CD4-positive, alpha-beta T cell (primary cell): ENCODE data around the gene FRYL. TPM values are rescaled to one million over a fixed set of nuclear protein-coding genes. Genes with fewer than 3 reads are reported as not detected.
A peak's percentile ranks its signal among the peaks of the same experiment; 100 is the strongest.

Experiments used
- ATAC-seq: fragments of 200-7000 bp; cut with Tn5 transposase; one replicate; pipeline ENCODE4 v1.10.0; 2022; ENCODE audit warnings: mild to moderate bottlenecking; ENCODE audit not compliant: poor library complexity
- CTCF ChIA-PET: fragments of 350-600 bp; sonication (Branson Sonifier 250); formaldehyde crosslinking; loops from one replicate; lab custom pipeline; 2021; ENCODE audit warnings: antibody characterized with exemption, inconsistent platforms; lab: Charles Lee
- POLR2A ChIA-PET: fragments of 350-600 bp; sonication (Branson Sonifier 250); formaldehyde crosslinking; loops from one replicate; lab custom pipeline; 2021; ENCODE audit warnings: antibody characterized with exemption, inconsistent platforms; lab: Charles Lee
- DNase-seq, 14 experiments: peaks; one replicate each; pipeline ENCODE4 v3.0.0-alpha.2; 2013 to 2020; ENCODE audit warnings: mixed read lengths in 2 of 14
- H3K27ac ChIP-seq, 2 donors: one replicate each; pipeline versions ENCODE4 v1.5.1 to v1.7.0; 2013; ENCODE audit warnings: low read length in 2 of 2, low read depth in 1 of 2, mild to moderate bottlenecking in 1 of 2
- H3K27me3 ChIP-seq, 2 experiments: 1 replicate in 1 of 2; 2 replicates in 1 of 2; pipeline versions ENCODE4 v1.6.1 to v1.7.0; 2013; ENCODE audit warnings: low read length in 2 of 2, control low read depth in 1 of 2, mild to moderate bottlenecking in 1 of 2, moderate library complexity in 1 of 2; ENCODE audit not compliant: insufficient read depth in 2 of 2, control insufficient read depth in 1 of 2
- H3K36me3 ChIP-seq: one replicate; pipeline ENCODE4 v1.6.1; 2013; ENCODE audit warnings: low read length, control low read depth; ENCODE audit not compliant: insufficient read depth
- H3K4me1 ChIP-seq: one replicate; pipeline ENCODE4 v1.6.1; 2013; ENCODE audit warnings: low read length, control low read depth; ENCODE audit not compliant: insufficient read depth
- H3K4me3 ChIP-seq: one replicate; pipeline ENCODE4 v1.5.1; 2013; ENCODE audit warnings: mild to moderate bottlenecking, low read length, moderate library complexity
- H3K9me3 ChIP-seq, 2 experiments: 1 replicate in 1 of 2; 2 replicates in 1 of 2; pipeline versions ENCODE4 v1.6.1 to v1.7.0; 2013; ENCODE audit warnings: low read length in 2 of 2, mild to moderate bottlenecking in 2 of 2, control low read depth in 1 of 2, moderate library complexity in 1 of 2; ENCODE audit not compliant: control insufficient read depth in 1 of 2, insufficient read depth in 1 of 2
- H3K27ac Mint-ChIP-seq: one replicate; pipeline ENCODE4 v1.8.0; 2020; ENCODE audit warnings: mixed read lengths
- H3K27me3 Mint-ChIP-seq: one replicate; pipeline ENCODE4 v1.8.0; 2021; ENCODE audit warnings: mixed read lengths
- H3K36me3 Mint-ChIP-seq: one replicate; pipeline ENCODE4 v1.8.0; 2021; ENCODE audit warnings: low read depth, mixed read lengths
- H3K4me1 Mint-ChIP-seq: one replicate; pipeline ENCODE4 v1.8.0; 2021; ENCODE audit warnings: low read depth, mixed read lengths
- H3K4me3 Mint-ChIP-seq: one replicate; pipeline ENCODE4 v1.8.0; 2020; ENCODE audit warnings: mild to moderate bottlenecking, mixed read lengths
- H3K9me3 Mint-ChIP-seq: one replicate; pipeline ENCODE4 v1.8.0; 2020; ENCODE audit warnings: mixed read lengths
- intact Hi-C, 2 experiments: fragments of 100-400 bp; cut with DNase I in 1 of 2; cut with micrococcal nuclease in 1 of 2; formaldehyde crosslinking; loops; one replicate each; pipeline versions ENCODE4 v1.15.1 to v1.9.0; 2023 to 2025; cut with DNase I, micrococcal nuclease
- total RNA-seq, 174 experiments: library from RNA in 2 of 174; stranded (reverse) in 2 of 174; gene quantifications; one replicate each; pipeline ENCODE4 v1.2.3 and lab custom pipeline; 2021 to 2026
- TF ChIP-seq, protein P1 (sequence below): fragments of 200-600 bp; IDR thresholded peaks from one replicate; pipeline ENCODE4 v1.8.0; 2022; ENCODE audit warnings: antibody characterized with exemption, mild to moderate bottlenecking

Gene FRYL
- total RNA-seq, 2 experiments from 2014 or later, result 86.1 to 87.7 TPM

DNA sequence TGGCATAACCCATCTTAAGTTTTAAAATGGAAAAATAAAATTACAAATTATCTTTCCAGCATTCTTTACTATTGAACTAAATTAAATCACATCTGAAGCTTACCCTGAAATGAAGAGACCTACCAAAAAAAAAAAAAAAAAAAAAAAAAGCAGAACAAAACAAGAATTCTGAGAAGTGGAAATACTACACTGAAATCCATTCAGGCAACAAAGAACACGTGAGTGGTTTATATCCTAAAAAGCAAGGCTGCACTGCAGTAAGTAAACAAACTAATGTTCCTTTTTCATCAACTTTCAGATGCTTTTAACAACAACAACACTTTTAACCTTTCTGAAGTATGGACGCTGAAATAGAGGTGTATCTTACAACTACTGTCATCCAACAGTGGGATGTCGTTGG, 7.5 kb downstream of the FRYL start:
- Histone ChIP-seq H3K27ac (no peak overlapping the region), H3K36me3 (peaks cover 2% of the 10 kb centered on the region), H3K4me3 (no peak overlapping the region), H3K4me1 (peaks cover 32% of the 10 kb centered on the region), H3K9me3 (no peaks in the 10 kb centered on the region), H3K27me3 (no peaks in the 10 kb centered on the region)
- Mint-ChIP-seq H3K9me3 (no peaks in the 10 kb centered on the region), H3K4me3 (peak overlapping the region; percentile 38), H3K27me3 (no peaks in the 10 kb centered on the region), H3K36me3 (peaks cover 25% of the 10 kb centered on the region), H3K27ac (peak overlapping the region; percentile 64), H3K4me1 (peaks cover 93% of the 10 kb centered on the region)
- CTCF ChIA-PET, result no interaction called here
- POLR2A ChIA-PET, result no interaction called here
- TF ChIP-seq, protein P1, sequence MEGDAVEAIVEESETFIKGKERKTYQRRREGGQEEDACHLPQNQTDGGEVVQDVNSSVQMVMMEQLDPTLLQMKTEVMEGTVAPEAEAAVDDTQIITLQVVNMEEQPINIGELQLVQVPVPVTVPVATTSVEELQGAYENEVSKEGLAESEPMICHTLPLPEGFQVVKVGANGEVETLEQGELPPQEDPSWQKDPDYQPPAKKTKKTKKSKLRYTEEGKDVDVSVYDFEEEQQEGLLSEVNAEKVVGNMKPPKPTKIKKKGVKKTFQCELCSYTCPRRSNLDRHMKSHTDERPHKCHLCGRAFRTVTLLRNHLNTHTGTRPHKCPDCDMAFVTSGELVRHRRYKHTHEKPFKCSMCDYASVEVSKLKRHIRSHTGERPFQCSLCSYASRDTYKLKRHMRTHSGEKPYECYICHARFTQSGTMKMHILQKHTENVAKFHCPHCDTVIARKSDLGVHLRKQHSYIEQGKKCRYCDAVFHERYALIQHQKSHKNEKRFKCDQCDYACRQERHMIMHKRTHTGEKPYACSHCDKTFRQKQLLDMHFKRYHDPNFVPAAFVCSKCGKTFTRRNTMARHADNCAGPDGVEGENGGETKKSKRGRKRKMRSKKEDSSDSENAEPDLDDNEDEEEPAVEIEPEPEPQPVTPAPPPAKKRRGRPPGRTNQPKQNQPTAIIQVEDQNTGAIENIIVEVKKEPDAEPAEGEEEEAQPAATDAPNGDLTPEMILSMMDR, result no peak
- DNase-seq (no peak), ATAC-seq (no peak)
- intact Hi-C loops, result loop anchor here in 1 of 2 experiments (10.0 kb wide), 1 partner anchor 48 kb away; no protein-coding TSS in a partner anchor

DNA sequence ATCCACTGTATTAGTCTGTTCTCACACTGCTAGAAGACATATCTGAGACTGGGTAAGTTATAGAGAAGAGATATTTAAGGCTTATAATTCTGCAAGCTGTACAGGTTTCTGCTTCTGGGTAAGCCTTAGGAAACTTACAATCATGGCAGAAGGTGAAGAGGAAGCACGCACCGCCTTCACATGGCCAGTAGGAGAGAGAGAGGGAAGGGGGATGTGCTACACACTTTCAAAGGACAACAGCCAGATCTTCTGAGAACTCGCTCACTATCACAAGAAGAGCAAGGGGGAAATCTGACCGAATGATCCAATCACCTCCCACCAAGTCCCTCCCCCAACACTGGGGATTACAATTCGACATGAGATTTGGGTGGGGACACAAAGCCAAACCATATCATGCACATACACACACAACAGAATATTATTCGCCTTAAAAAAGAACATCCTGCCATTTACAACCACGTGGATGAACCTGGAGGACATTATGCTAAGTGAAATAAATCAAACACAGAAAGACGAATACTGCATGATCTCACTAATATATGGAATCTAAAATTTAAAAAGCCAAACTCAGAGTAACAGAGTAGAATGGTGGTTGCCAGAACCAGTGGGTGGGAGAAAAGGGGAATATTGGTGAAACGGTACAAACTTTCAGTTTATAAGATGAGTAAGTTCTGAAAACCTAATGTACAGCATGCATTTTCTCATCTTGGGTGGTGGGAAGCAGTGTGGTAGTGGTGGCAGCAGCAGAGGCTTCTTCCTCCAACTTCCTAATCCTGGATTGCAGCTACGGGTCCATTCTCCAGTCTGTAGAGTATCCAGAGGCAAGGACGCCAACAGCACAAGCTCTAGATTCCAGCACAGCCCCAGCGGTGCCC, 12.8 kb downstream of the FRYL start:
- H3K36me3 Mint-ChIP-seq, result peaks cover 32% of the 10 kb centered on the region
- H3K4me1 ChIP-seq, result peaks cover 31% of the 10 kb centered on the region
- no peak overlapping the region for H3K27ac ChIP-seq
- peaks cover 2% of the 10 kb centered on the region for H3K36me3 ChIP-seq
- no peaks in the 10 kb centered on the region for H3K9me3 ChIP-seq
- ChIA-PET POLR2A (no interaction called here), CTCF (no interaction called here)
- peaks cover 78% of the 10 kb centered on the region for H3K4me1 Mint-ChIP-seq
- H3K9me3 Mint-ChIP-seq, result no peaks in the 10 kb centered on the region
- ATAC-seq (no peak), DNase-seq (no peak)
- H3K27ac Mint-ChIP-seq, result no peak overlapping the region
- H3K27me3 ChIP-seq, result no peaks in the 10 kb centered on the region
- intact Hi-C loops, result no loop called here
- TF ChIP-seq, protein P1, result no peak
- no peaks in the 10 kb centered on the region for H3K27me3 Mint-ChIP-seq
- H3K4me3 ChIP-seq, result no peak overlapping the region
- H3K4me3 Mint-ChIP-seq, result no peak overlapping the region

DNA sequence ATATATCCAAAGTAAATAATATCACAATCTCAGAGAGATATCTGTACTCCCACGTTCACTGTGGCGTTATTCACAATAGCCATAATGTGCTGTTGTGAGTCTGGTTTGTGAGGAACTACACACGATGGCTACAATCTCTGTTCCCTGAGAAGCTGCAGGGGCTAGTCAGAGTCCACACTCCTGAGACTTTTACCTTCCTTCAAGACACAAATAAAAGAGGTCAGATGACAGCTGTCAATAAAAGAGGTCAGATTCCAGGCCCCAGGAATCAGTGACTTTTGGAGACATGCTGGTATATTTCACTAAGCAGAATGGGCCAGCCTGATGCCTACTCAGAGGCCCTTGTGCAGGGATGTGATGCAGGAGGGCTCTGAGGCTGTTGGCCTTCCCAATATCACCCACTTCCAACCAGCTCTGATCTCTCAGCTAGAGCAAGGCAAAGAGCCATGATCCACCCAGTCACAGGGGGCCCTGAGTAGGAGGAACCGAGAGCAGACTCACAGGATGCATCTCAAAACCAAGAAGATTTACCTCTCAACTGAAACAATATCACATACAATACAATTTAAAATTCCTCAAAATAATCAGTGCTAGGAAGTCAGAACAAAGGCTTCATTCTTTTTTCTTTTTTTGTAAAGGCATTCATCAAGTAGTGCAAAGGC, 13.8 kb downstream of the FRYL start:
- Mint-ChIP-seq H3K9me3 (no peaks in the 10 kb centered on the region), H3K27ac (no peak overlapping the region), H3K4me1 (peaks cover 78% of the 10 kb centered on the region), H3K36me3 (peaks cover 42% of the 10 kb centered on the region), H3K27me3 (no peaks in the 10 kb centered on the region), H3K4me3 (no peak overlapping the region)
- ATAC-seq, result no peak
- intact Hi-C loops, result no loop called here
- ChIA-PET CTCF (no interaction called here), POLR2A (no interaction called here)
- Histone ChIP-seq H3K36me3 (peaks cover 2% of the 10 kb centered on the region), H3K4me3 (no peak overlapping the region), H3K9me3 (no peaks in the 10 kb centered on the region), H3K27me3 (no peaks in the 10 kb centered on the region), H3K27ac (no peak overlapping the region), H3K4me1 (peaks cover 27% of the 10 kb centered on the region)
- TF ChIP-seq, protein P1, result no peak
- DNase-seq, result no peak
